ENCODE results near the gene OR6S1.
A peak's percentile ranks its signal among the peaks of the same experiment; 100 is the strongest.

The OR6S1 gene

DNA sequence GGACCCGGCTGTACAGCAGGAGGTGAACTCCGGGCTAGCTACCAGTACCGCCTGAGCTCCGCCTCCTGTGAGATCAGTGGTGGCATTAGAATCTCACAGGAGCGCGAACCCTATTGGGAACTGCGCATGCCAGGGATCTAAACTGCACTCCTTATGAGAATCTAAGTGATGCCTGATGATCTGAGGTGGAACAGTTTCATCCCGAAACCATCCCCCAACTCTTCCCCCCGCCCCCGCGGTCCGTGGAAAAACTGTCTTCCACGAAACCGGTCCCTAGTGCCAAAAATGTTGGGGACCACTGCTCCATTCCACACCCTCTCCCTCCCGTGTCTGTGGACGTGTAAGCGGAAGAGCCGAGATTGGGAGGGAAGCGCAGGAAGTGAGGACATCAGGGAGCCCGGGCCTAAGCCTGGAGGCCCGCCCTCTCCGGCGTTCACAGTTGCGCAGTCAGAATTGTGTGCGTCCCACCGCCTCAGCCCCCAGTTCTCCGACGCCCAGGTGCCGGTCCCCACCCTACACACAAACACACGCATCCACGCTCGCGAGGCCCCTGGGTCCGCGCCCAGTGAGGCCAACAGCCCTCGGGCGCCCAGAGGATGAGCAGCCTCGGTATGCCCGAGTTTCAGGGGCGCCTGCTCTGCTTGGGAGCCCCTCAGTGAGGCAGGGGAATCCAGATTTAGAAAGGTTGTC, 41.1 kb upstream of the OR6S1 start:
- Histone ChIP-seq H3K9me3 (ENCODE audit: control insufficient read depth in 2 of 2, low read length in 2 of 2) (no peaks in the 10 kb centered on the region), H3K4me3 (ENCODE audit: low read length in 2 of 2) (peak overlapping the region; percentile 91 to 96), H3K9ac (ENCODE audit: low read depth in 1 of 2, low read length in 2 of 2) (peak overlapping the region; percentile 99), H3K4me1 (ENCODE audit: control insufficient read depth in 2 of 2, insufficient read depth in 2 of 2, low read length in 2 of 2) (peaks cover 39 to 49% of the 10 kb centered on the region in 2 donors), H3K27ac (ENCODE audit: low read depth in 2 of 2, low read length in 2 of 2) (peak overlapping the region; percentile 99 to 100), H3K36me3 (ENCODE audit: control insufficient read depth in 2 of 2, insufficient read depth in 2 of 2, low read length in 2 of 2) (no peaks in the 10 kb centered on the region), H3K27me3 (ENCODE audit: control insufficient read depth in 2 of 2, insufficient read depth in 2 of 2, low read length in 2 of 2) (no peaks in the 10 kb centered on the region)

DNA sequence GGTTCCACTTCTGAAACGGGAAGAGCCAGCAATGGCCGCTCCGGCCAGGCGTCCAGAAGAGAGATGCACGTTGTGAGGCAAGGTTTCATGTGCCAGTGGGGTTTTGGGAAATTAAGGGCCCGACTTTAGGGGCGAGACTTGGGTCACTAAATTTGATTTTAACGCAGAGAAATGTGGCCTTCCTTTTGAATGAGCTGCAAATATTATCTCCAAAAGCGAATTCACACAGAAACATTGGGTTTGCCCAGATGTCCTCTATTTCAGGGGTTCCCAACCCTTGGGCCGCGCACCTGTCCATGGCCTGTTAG, 40.6 kb upstream of the OR6S1 start:
- no peaks in the 10 kb centered on the region for H3K36me3 ChIP-seq (ENCODE audit: control insufficient read depth in 2 of 2, insufficient read depth in 2 of 2, low read length in 2 of 2)
- H3K4me3 ChIP-seq (ENCODE audit: low read length in 2 of 2), result peak overlapping the region; percentile 91 to 96
- H3K27me3 ChIP-seq (ENCODE audit: control insufficient read depth in 2 of 2, insufficient read depth in 2 of 2, low read length in 2 of 2), result no peaks in the 10 kb centered on the region
- peaks cover 37 to 44% of the 10 kb centered on the region in 2 donors for H3K4me1 ChIP-seq (ENCODE audit: control insufficient read depth in 2 of 2, insufficient read depth in 2 of 2, low read length in 2 of 2)
- H3K9me3 ChIP-seq (ENCODE audit: control insufficient read depth in 2 of 2, low read length in 2 of 2), result no peaks in the 10 kb centered on the region
- peak overlapping the region; percentile 99 to 100 for H3K27ac ChIP-seq (ENCODE audit: low read depth in 2 of 2, low read length in 2 of 2)
- H3K9ac ChIP-seq (ENCODE audit: low read depth in 1 of 2, low read length in 2 of 2), result peak overlapping the region; percentile 99

DNA sequence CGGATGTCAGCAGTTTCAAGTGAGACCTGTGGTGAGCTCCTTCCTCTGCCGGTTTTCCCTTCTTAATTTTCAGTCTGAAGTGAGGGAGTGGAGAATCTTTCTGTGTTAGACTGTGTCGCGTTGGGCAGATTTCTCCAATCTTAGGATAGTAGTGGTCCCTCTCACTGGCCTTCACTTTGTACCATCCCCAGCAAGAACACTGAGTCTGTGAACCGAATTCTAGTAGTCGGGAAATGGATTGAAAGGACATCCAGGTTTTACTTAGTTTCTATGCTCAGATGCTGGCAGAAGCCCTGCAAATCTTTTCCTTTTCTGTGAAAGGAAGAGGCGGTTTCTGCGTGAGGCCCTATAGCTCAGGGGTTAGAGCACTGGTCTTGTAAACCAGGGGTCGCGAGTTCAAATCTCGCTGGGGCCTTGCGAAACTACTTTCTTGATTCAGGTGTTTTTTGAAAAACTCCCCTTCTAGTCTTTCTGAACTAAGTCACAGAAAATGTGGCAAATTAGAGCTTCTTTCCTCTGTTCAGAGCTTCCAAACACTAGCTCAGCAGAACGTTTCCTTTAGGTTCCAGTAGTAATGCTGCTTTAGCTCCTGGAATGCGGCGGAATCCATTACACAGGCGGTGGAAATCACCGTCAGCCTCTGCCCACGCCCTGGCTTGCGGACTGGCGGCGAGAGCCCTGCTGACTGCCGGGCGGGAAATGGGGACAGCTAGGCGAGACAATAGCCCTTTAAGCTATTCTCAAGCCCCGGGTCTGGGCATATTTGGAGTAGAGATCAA, 40.0 kb upstream of the OR6S1 start:
- peak overlapping the region; percentile 99 to 100 for H3K27ac ChIP-seq (ENCODE audit: low read depth in 2 of 2, low read length in 2 of 2)
- H3K4me1 ChIP-seq (ENCODE audit: control insufficient read depth in 2 of 2, insufficient read depth in 2 of 2, low read length in 2 of 2), result peaks cover 32 to 38% of the 10 kb centered on the region in 2 donors
- no peaks in the 10 kb centered on the region for H3K36me3 ChIP-seq (ENCODE audit: control insufficient read depth in 2 of 2, insufficient read depth in 2 of 2, low read length in 2 of 2)
- no peaks in the 10 kb centered on the region for H3K9me3 ChIP-seq (ENCODE audit: control insufficient read depth in 2 of 2, low read length in 2 of 2)
- H3K4me3 ChIP-seq (ENCODE audit: low read length in 2 of 2), result peak overlapping the region; percentile 91 to 96
- no peaks in the 10 kb centered on the region for H3K27me3 ChIP-seq (ENCODE audit: control insufficient read depth in 2 of 2, insufficient read depth in 2 of 2, low read length in 2 of 2)
- peak overlapping the region; percentile 99 for H3K9ac ChIP-seq (ENCODE audit: low read depth in 1 of 2, low read length in 2 of 2)

DNA sequence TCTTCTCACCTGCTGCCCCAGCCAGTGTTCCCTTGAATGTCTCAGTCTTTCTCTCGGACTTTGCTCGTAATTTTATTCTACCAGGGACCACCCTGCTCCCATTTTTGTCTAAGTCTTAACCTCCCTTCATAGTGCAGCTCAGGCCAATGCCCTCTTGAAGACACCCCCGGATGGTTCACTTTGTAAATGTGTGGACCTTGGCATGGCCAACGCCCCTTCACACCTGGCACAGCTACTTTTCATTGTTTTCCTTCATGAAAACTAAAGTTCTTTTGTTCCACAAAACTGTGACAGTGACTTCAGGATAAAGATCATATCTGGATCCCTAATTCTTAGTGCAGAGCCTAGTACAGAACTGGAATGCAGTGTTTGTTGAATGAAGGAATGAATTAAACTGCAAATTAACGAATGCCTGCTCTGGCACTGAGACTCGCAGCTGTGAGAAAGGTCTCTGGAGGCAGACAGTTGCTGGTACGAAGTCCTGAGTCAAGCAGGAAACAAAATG, 39.4 kb upstream of the OR6S1 start:
- no peaks in the 10 kb centered on the region for H3K36me3 ChIP-seq (ENCODE audit: control insufficient read depth in 2 of 2, insufficient read depth in 2 of 2, low read length in 2 of 2)
- H3K27me3 ChIP-seq (ENCODE audit: control insufficient read depth in 2 of 2, insufficient read depth in 2 of 2, low read length in 2 of 2), result no peaks in the 10 kb centered on the region
- H3K9me3 ChIP-seq (ENCODE audit: control insufficient read depth in 2 of 2, low read length in 2 of 2), result no peaks in the 10 kb centered on the region
- H3K4me3 ChIP-seq (ENCODE audit: low read length in 2 of 2), result peak overlapping the region; percentile 91 to 96
- peaks cover 32 to 33% of the 10 kb centered on the region in 2 donors for H3K4me1 ChIP-seq (ENCODE audit: control insufficient read depth in 2 of 2, insufficient read depth in 2 of 2, low read length in 2 of 2)
- peak overlapping the region; percentile 99 to 100 for H3K27ac ChIP-seq (ENCODE audit: low read depth in 2 of 2, low read length in 2 of 2)
- peak overlapping the region; percentile 99 for H3K9ac ChIP-seq (ENCODE audit: low read depth in 1 of 2, low read length in 2 of 2)

DNA sequence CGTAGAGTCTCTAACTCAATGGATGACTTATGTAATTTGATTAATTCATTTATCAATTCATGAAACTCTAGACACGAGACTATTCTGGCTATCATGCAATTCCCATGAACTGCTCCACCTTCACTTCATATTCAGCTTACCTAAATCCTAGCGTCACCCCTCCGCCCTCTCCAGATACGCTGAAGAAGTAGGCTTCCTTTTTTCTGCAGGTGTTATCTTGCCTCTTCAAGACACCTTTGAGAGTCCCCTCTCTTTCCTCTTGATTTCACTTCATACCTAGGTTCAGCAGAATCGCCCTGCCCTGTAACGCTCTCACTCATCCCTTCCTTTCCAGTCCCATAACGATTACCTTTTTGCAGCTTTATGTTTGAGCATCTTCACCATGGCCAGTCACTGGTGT, 38.9 kb upstream of the OR6S1 start:
- peak overlapping the region; percentile 91 to 96 for H3K4me3 ChIP-seq (ENCODE audit: low read length in 2 of 2)
- H3K27me3 ChIP-seq (ENCODE audit: control insufficient read depth in 2 of 2, insufficient read depth in 2 of 2, low read length in 2 of 2), result no peaks in the 10 kb centered on the region
- no peaks in the 10 kb centered on the region for H3K36me3 ChIP-seq (ENCODE audit: control insufficient read depth in 2 of 2, insufficient read depth in 2 of 2, low read length in 2 of 2)
- no peaks in the 10 kb centered on the region for H3K9me3 ChIP-seq (ENCODE audit: control insufficient read depth in 2 of 2, low read length in 2 of 2)
- H3K9ac ChIP-seq (ENCODE audit: low read depth in 1 of 2, low read length in 2 of 2), result peak overlapping the region; percentile 99
- peaks cover 32% of the 10 kb centered on the region in 2 donors for H3K4me1 ChIP-seq (ENCODE audit: control insufficient read depth in 2 of 2, insufficient read depth in 2 of 2, low read length in 2 of 2)
- H3K27ac ChIP-seq (ENCODE audit: low read depth in 2 of 2, low read length in 2 of 2), result peak overlapping the region; percentile 99 to 100

DNA sequence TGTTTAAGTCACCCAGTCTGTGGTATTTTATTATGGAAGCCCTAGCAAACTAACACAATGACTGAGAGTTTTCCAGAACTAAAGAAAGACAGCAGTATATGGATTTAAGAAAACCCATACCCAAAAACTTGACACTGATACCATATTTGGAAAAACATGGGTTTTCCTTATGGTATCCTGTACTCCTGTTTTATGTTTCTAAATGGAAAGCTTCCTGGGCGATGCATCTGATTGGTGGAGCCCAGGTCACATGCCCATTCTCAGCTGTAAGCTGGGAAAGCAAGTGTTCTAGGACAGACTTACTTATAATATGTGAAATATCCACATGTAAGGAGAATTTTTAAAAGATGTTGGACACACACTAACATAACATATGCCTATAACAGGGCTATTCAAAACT, 38.4 kb upstream of the OR6S1 start:
- no peak overlapping the region for H3K9ac ChIP-seq (ENCODE audit: low read depth in 1 of 2, low read length in 2 of 2)
- peak overlapping the region in 1 of 2 donors; percentile 99 for H3K27ac ChIP-seq (ENCODE audit: low read depth in 2 of 2, low read length in 2 of 2)
- H3K4me1 ChIP-seq (ENCODE audit: control insufficient read depth in 2 of 2, insufficient read depth in 2 of 2, low read length in 2 of 2), result peaks cover 28 to 30% of the 10 kb centered on the region in 2 donors
- no peaks in the 10 kb centered on the region for H3K9me3 ChIP-seq (ENCODE audit: control insufficient read depth in 2 of 2, low read length in 2 of 2)
- no peaks in the 10 kb centered on the region for H3K36me3 ChIP-seq (ENCODE audit: control insufficient read depth in 2 of 2, insufficient read depth in 2 of 2, low read length in 2 of 2)
- H3K4me3 ChIP-seq (ENCODE audit: low read length in 2 of 2), result no peak overlapping the region
- H3K27me3 ChIP-seq (ENCODE audit: control insufficient read depth in 2 of 2, insufficient read depth in 2 of 2, low read length in 2 of 2), result no peaks in the 10 kb centered on the region

DNA sequence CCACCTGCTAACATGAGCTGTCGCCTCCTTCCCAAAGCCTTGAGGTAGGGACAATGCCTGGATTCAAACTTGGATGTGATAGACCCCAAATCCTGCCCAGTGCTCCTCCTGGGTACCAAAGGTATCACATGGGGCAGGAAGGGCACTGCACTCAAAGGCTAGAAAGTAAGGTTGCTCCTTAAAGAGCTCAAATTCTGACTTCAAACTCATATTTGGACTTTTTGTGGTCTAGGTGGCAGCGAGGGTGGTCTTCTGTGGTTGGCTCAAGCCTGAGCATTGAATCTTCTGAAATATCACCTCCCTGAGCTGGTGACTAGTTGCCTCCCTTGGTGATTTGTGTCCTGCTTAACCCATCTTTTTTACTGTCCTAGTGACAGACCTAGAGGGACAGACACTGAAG, 34.6 kb upstream of the OR6S1 start:
- Histone ChIP-seq H3K36me3 (ENCODE audit: control insufficient read depth in 2 of 2, insufficient read depth in 2 of 2, low read length in 2 of 2) (no peaks in the 10 kb centered on the region), H3K27ac (ENCODE audit: low read depth in 2 of 2, low read length in 2 of 2) (no peak overlapping the region), H3K4me3 (ENCODE audit: low read length in 2 of 2) (no peak overlapping the region), H3K27me3 (ENCODE audit: control insufficient read depth in 2 of 2, insufficient read depth in 2 of 2, low read length in 2 of 2) (no peaks in the 10 kb centered on the region), H3K4me1 (ENCODE audit: control insufficient read depth in 2 of 2, insufficient read depth in 2 of 2, low read length in 2 of 2) (peaks cover 10 to 23% of the 10 kb centered on the region in 2 donors), H3K9me3 (ENCODE audit: control insufficient read depth in 2 of 2, low read length in 2 of 2) (no peaks in the 10 kb centered on the region), H3K9ac (ENCODE audit: low read depth in 1 of 2, low read length in 2 of 2) (no peak overlapping the region)

DNA sequence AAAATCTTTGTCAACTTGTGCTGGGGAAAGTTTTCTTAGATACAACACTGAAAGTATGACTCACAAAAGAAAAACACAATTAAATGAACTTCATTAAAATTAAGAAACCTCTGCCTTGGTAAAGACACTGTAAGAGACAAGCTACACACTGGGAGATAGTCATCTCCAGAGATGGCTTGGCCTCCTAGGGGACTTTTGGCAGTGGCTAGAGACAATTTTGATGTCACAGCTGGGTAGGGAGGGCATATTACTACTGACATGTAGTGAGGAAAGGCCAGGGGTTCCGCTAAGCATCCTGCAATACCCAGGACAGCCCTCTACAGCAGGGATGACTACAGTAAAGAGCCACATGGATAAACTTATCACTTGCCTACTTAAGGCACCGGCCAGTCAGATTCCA, 34.2 kb upstream of the OR6S1 start:
- H3K9me3 ChIP-seq (ENCODE audit: control insufficient read depth in 2 of 2, low read length in 2 of 2), result no peaks in the 10 kb centered on the region
- no peaks in the 10 kb centered on the region for H3K27me3 ChIP-seq (ENCODE audit: control insufficient read depth in 2 of 2, insufficient read depth in 2 of 2, low read length in 2 of 2)
- no peaks in the 10 kb centered on the region for H3K36me3 ChIP-seq (ENCODE audit: control insufficient read depth in 2 of 2, insufficient read depth in 2 of 2, low read length in 2 of 2)
- peaks cover 6 to 19% of the 10 kb centered on the region in 2 donors for H3K4me1 ChIP-seq (ENCODE audit: control insufficient read depth in 2 of 2, insufficient read depth in 2 of 2, low read length in 2 of 2)
- H3K4me3 ChIP-seq (ENCODE audit: low read length in 2 of 2), result no peak overlapping the region
- no peak overlapping the region for H3K9ac ChIP-seq (ENCODE audit: low read depth in 1 of 2, low read length in 2 of 2)
- H3K27ac ChIP-seq (ENCODE audit: low read depth in 2 of 2, low read length in 2 of 2), result no peak overlapping the region

DNA sequence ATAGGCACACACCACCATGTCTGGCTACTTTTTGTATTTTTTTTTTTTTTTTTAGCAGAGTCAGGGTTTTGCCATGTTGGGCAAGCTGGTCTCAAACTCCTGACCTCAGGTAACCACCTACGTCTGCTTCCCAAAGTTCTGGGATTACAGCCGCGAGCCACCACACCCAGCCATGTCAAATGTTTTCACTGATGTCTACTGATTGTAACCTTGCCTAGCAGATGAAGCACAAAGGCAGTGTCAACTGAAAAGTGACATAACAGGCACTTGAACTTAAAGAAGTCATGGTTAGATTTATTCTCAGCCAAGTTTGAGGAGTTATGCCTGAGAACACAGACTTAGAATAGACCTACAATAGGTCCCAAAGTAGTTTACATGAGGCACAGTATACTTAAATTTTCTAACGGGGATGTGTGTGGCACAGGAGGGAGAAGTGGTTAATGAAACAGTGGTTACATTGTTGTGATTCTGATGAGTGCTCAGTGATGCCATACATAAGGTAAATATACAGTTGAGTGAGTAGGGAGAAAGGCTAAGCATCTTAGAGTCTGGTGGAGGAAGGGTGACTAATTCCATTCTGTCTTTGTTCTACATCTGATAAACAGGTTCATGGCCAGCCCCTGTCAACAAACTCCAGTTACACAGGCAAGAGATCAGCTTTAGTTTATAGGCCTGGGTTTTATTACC, 30.2 kb upstream of the OR6S1 start:
- H3K9me3 ChIP-seq (ENCODE audit: control insufficient read depth in 2 of 2, low read length in 2 of 2), result no peaks in the 10 kb centered on the region
- H3K36me3 ChIP-seq (ENCODE audit: control insufficient read depth in 2 of 2, insufficient read depth in 2 of 2, low read length in 2 of 2), result no peaks in the 10 kb centered on the region
- H3K9ac ChIP-seq (ENCODE audit: low read depth in 1 of 2, low read length in 2 of 2), result no peak overlapping the region
- H3K27ac ChIP-seq (ENCODE audit: low read depth in 2 of 2, low read length in 2 of 2), result peak overlapping the region in 1 of 2 donors; percentile 46
- no peaks in the 10 kb centered on the region for H3K27me3 ChIP-seq (ENCODE audit: control insufficient read depth in 2 of 2, insufficient read depth in 2 of 2, low read length in 2 of 2)
- H3K4me3 ChIP-seq (ENCODE audit: low read length in 2 of 2), result no peak overlapping the region
- H3K4me1 ChIP-seq (ENCODE audit: control insufficient read depth in 2 of 2, insufficient read depth in 2 of 2, low read length in 2 of 2), result peaks cover 0 to 10% of the 10 kb centered on the region in 2 donors

DNA sequence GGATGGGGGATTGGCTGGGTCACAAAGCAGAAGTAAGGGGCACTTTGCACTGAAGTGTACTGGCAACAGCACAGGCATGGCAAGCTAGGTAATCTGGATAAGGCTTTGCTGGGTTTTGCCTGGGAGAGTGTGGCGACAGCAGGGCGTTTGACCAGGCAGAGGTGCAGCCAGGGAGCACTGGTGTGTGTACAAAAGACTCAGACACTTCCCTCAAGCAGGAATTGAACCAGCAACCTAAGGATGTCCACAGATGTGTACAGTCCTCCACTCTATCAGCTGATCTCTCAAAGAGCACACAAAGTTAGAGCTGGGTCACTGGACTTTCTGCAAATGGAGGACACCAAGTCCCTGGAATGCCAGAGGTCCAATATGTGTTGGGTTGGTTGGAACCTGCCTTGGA, 27.5 kb upstream of the OR6S1 start:
- H3K4me3 ChIP-seq (ENCODE audit: low read length in 2 of 2), result no peak overlapping the region
- no peak overlapping the region for H3K9ac ChIP-seq (ENCODE audit: low read depth in 1 of 2, low read length in 2 of 2)
- H3K27me3 ChIP-seq (ENCODE audit: control insufficient read depth in 2 of 2, insufficient read depth in 2 of 2, low read length in 2 of 2), result no peaks in the 10 kb centered on the region
- H3K9me3 ChIP-seq (ENCODE audit: control insufficient read depth in 2 of 2, low read length in 2 of 2), result no peaks in the 10 kb centered on the region
- H3K27ac ChIP-seq (ENCODE audit: low read depth in 2 of 2, low read length in 2 of 2), result no peak overlapping the region
- peaks cover 0 to 10% of the 10 kb centered on the region in 2 donors for H3K4me1 ChIP-seq (ENCODE audit: control insufficient read depth in 2 of 2, insufficient read depth in 2 of 2, low read length in 2 of 2)
- H3K36me3 ChIP-seq (ENCODE audit: control insufficient read depth in 2 of 2, insufficient read depth in 2 of 2, low read length in 2 of 2), result no peaks in the 10 kb centered on the region
